K562 (cell line): ENCODE measurements around the gene TCOF1. TPM values are rescaled to one million over a fixed set of nuclear protein-coding genes. Genes with fewer than 3 reads are reported as not detected.

Experiments
- ATAC-seq: fragments of 200-7000 bp; cut with Tn5 transposase; 3 replicates; pipeline ENCODE4 v1.9.1; 2020; ENCODE audit warnings: moderate library complexity
- BruUV-seq: library from RNA; stranded (reverse); fragments of 400-500 nt; replicated peaks from 2 replicates; lab custom pipeline; 2021; lab: Mats Ljungman, UMichigan
- CTCF ChIA-PET: fragments of 300-600 bp; formaldehyde crosslinking; extraction: SDS; loops from one replicate; lab custom pipeline; 2021; ENCODE audit warnings: low intra/inter-chr PET ratio; lab: Yijun Ruan, JAX
- POLR2A ChIA-PET: fragments of 300-600, 350-650 bp; sonication (Branson Sonifier 250); formaldehyde crosslinking; extraction: SDS; loops from one replicate; lab custom pipeline; 2021; ENCODE audit warnings: antibody characterized with exemption, inconsistent platforms; lab: Yijun Ruan, JAX
- DNase-seq, 4 experiments: peaks; one replicate each; pipeline versions ENCODE4 v3.0.0 to v3.0.0-alpha.2; 2011 to 2018; ENCODE audit warnings: low spot score in 3 of 4, mixed read lengths in 3 of 4; ENCODE audit errors: extremely low read depth in 1 of 4
- FAIRE-seq: peaks from 2 replicates; lab custom pipeline; 2011; peaks lifted over from hg19 to GRCh38; lab: Jason Lieb, UNC
- H2AFZ ChIP-seq: 2 replicates; pipeline ENCODE4 v1.6.0; 2011; ENCODE audit warnings: low read depth, low read length, control low read depth, inconsistent platforms
- H3K27ac ChIP-seq: fragments of 200-600 bp; 3 replicates; pipeline ENCODE4 v1.8.0; 2011; ENCODE audit warnings: low read depth, mild to moderate bottlenecking, control low read depth, inconsistent platforms, low read length, moderate library complexity, mixed read lengths; ENCODE audit errors: extremely low read depth
- H3K27me3 ChIP-seq, 2 experiments: fragments of 300-600 bp in 1 of 2; 2 replicates in 1 of 2; 3 replicates in 1 of 2; pipeline versions ENCODE4 v1.6.0 to v1.8.0; 2011; ENCODE audit warnings: inconsistent platforms in 2 of 2, low read length in 2 of 2, mild to moderate bottlenecking in 1 of 2, mixed read lengths in 1 of 2, moderate library complexity in 1 of 2; ENCODE audit not compliant: control insufficient read depth in 2 of 2, insufficient read depth in 2 of 2
- H3K36me3 ChIP-seq: fragments of 300-600 bp; 3 replicates; pipeline ENCODE4 v1.8.0; 2011; ENCODE audit warnings: mild to moderate bottlenecking, low read length, inconsistent platforms; ENCODE audit not compliant: control insufficient read depth, insufficient read depth
- H3K4me1 ChIP-seq, 2 experiments: fragments of 200-600 bp in 1 of 2; replicated peaks in 1 of 2; 2 replicates in 1 of 2; 3 replicates in 1 of 2; pipeline versions ENCODE4 v1.5.1 to v1.8.0; 2011; ENCODE audit warnings: inconsistent platforms in 2 of 2, low read length in 2 of 2, mild to moderate bottlenecking in 1 of 2, mixed read lengths in 1 of 2, moderate library complexity in 1 of 2; ENCODE audit not compliant: control insufficient read depth in 2 of 2, insufficient read depth in 2 of 2
- H3K4me2 ChIP-seq: 2 replicates; pipeline ENCODE4 v1.6.1; 2011; ENCODE audit warnings: low read length, control low read depth, inconsistent platforms, mixed read lengths; ENCODE audit not compliant: insufficient read depth
- H3K4me3 ChIP-seq: fragments of 200-600 bp; sonication (generic), shearing (Covaris generic); 2 replicates; pipeline ENCODE4 v1.5.1; 2016; ENCODE audit warnings: control low read depth, inconsistent platforms
- H3K79me2 ChIP-seq: fragments of 200-600 bp; 3 replicates; pipeline ENCODE4 v1.8.0; 2011; ENCODE audit warnings: low read length, inconsistent platforms; ENCODE audit not compliant: control insufficient read depth, insufficient read depth
- H3K9ac ChIP-seq, 2 experiments: 2 replicates each; pipeline versions ENCODE4 v1.6.0 to v1.6.1; 2011; ENCODE audit warnings: low read depth in 2 of 2, low read length in 2 of 2, control low read depth in 1 of 2, inconsistent platforms in 1 of 2, mild to moderate bottlenecking in 1 of 2, mixed read lengths in 1 of 2; ENCODE audit not compliant: insufficient read depth in 1 of 2
- H3K9me1 ChIP-seq: one replicate; pipeline ENCODE4 v1.6.0; 2011; ENCODE audit warnings: inconsistent platforms, mild to moderate bottlenecking, low read length, moderate library complexity; ENCODE audit not compliant: control insufficient read depth, insufficient read depth
- H3K9me3 ChIP-seq: replicated peaks from 2 replicates; pipeline ENCODE4 v1.5.1; 2011; ENCODE audit warnings: low read depth, low read length, inconsistent platforms; ENCODE audit not compliant: control insufficient read depth, insufficient read depth
- H4K20me1 ChIP-seq: replicated peaks from 2 replicates; pipeline ENCODE4 v1.6.1; 2011; ENCODE audit warnings: low read length, inconsistent platforms, mixed read lengths; ENCODE audit not compliant: control insufficient read depth, insufficient read depth
- ATF1 ChIP-seq, 2 experiments: fragments of 450-650 bp in 1 of 2; IDR thresholded peaks; 2 replicates each; pipeline ENCODE4 v1.6.1; 2016; ENCODE audit warnings: missing compliant biosample characterization in 1 of 2, missing genetic modification characterization in 1 of 2
- ELF1 ChIP-seq: fragments of 200-800 bp; sonication (Bioruptor generic); IDR thresholded peaks from 2 replicates; pipeline ENCODE4 v1.6.1; 2016; ENCODE audit warnings: missing genetic modification characterization, missing compliant biosample characterization
- ETS2 ChIP-seq: IDR thresholded peaks from 2 replicates; pipeline ENCODE4 v1.6.1; 2016; ENCODE audit warnings: borderline replicate concordance, missing genetic modification characterization, mild to moderate bottlenecking, moderate library complexity, missing compliant biosample characterization; ENCODE audit not compliant: poor library complexity, severe bottlenecking
- HOXB6 ChIP-seq: fragments of 250-450 bp; sonication (Bioruptor Pico); IDR thresholded peaks from 2 replicates; pipeline ENCODE4 v1.5.1; 2022; ENCODE audit warnings: mild to moderate bottlenecking, borderline replicate concordance
- WGBS: fragments of 100-300 bp; shearing (Covaris generic); methylation state at CpG from one replicate; pipeline ENCODE4 v1.1.6; 2016; ENCODE audit warnings: low coverage, mixed read lengths; ENCODE audit not compliant: insufficient coverage; ENCODE audit errors: missing lambda C conversion rate; 5-methylcytosine and 5-hydroxymethylcytosine counted together
- in situ Hi-C: fragments of 300-500 bp; cut with MboI; formaldehyde crosslinking; loops from 4 replicates; pipeline ENCODE4 v1.15.0; 2018; ENCODE audit warnings: inconsistent platforms, mixed read lengths
- intact Hi-C: fragments of 100-400 bp; cut with micrococcal nuclease; formaldehyde crosslinking; loops from 2 replicates; pipeline ENCODE4 v1.14.2; 2022
- polyA plus RNA-seq, 8 experiments: library from polyadenylated mRNA; depleted of rRNA in 4 of 8; stranded (reverse) in 5 of 8; unstranded in 3 of 8; fragments of >200 nt; fragmentation: Nextera tagmentation in 2 of 8; fragmentation: Illumina TruSeq in 1 of 8; extraction: Ambion mirVana in 2 of 8; extraction: Trizol in 1 of 8; gene quantifications; 2 replicates each; pipeline versions ENCODE4 v1.2.1 to v1.2.3, GENCODE V29; 2011 to 2014; ENCODE audit warnings: inconsistent platforms in 1 of 8, missing spikeins in 1 of 8
- total RNA-seq, 7 experiments: library from RNA; depleted of rRNA in 6 of 7; stranded (reverse); fragments of >200 nt in 6 of 7; fragmentation: Illumina TruSeq in 2 of 7; extraction: Trizol in 2 of 7; gene quantifications; 2 replicates each; pipeline versions ENCODE4 v1.2.1 to v1.2.3, GENCODE V29; 2011 to 2021; ENCODE audit warnings: low replicate concordance in 1 of 7
- TF ChIP-seq, protein P1 (sequence below): fragments of 450-650 bp; formaldehyde crosslinking; IDR thresholded peaks from 2 replicates; pipeline ENCODE4 v1.4.0; 2022; ENCODE audit warnings: missing genetic modification characterization

The TCOF1 gene
- total and polyA plus RNA-seq, 9 of the 15 experiments (the other 6 are each of a cell fraction or from before 2014, with no cell fraction given), result 9.8 to 134 (median 61.7) TPM

DNA sequence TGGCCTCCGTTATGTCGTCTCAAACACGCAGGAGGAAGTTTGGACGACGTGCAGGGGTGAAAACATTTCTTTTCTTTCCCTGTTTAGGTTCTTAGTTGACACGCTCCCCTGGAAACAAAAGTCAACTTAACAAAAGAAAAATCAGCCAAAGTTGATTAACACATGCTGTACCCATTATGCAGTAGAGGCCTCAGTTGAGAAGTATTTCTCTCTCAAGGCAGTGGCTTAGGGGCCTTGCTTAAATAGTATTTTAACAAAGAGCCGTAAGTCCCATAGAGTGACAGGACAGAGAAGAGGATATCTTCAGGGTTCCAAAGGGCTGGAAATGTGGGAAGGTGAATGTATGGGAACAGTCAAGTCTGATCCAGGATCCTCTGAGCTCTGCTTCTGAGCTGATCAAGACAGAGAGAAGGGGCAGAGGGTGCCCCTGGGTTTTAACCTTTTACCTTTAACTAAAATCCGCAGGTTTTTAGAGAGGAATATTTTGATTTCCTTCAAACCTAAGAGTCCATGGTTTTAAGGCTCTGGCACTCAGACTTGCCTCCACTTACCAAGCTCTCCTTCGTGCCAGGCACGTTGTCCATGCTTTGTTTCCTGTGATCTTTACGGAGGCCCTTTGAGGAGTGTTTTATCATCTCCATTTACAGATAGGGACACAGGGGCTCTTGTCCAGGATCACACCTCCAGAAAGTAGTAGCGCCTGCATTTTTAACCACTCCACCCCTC, 55.8 kb downstream of the TCOF1 start:
- H3K27me3 ChIP-seq, result peaks cover 2 to 4% of the 10 kb centered on the region in 2 experiments; a peak in 1 of 5 replicates
- in situ Hi-C loops, result no loop called here
- intact Hi-C loops, result no loop called here
- ATAC-seq (no peak), DNase-seq (no peak), FAIRE-seq (no peak)
- BruUV-seq, result no TSS peak
- H3K9me3 ChIP-seq, result no peaks in the 10 kb centered on the region
- no peaks in the 10 kb centered on the region for H3K9me1 ChIP-seq
- CTCF ChIA-PET, result interaction anchor here (1.2 kb wide), 1 partner anchor 23 kb away, joined by 3 read pairs; no protein-coding TSS in a partner anchor
- TF ChIP-seq ATF1 (CRISPR knock-in tag; IDR thresholded peaks at IDR 0.05) (no peak), ATF1 (tag; IDR thresholded peaks at IDR 0.05) (0 out of 2 replicates have a peak, but pooled peaks have one; percentile 51), ELF1 (tag) (0 out of 2 replicates have a peak, but pooled peaks have one; percentile 17), HOXB6 (CRISPR knock-in tag) (no peak), ETS2 (tag) (no peak)
- TF ChIP-seq, protein P1, sequence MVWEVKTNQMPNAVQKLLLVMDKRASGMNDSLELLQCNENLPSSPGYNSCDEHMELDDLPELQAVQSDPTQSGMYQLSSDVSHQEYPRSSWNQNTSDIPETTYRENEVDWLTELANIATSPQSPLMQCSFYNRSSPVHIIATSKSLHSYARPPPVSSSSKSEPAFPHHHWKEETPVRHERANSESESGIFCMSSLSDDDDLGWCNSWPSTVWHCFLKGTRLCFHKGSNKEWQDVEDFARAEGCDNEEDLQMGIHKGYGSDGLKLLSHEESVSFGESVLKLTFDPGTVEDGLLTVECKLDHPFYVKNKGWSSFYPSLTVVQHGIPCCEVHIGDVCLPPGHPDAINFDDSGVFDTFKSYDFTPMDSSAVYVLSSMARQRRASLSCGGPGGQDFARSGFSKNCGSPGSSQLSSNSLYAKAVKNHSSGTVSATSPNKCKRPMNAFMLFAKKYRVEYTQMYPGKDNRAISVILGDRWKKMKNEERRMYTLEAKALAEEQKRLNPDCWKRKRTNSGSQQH (CRISPR knock-in tag), result no peak
- peaks cover 4 to 6% of the 10 kb centered on the region in 2 experiments; a peak in 2 of 5 replicates for H3K4me1 ChIP-seq
- peak overlapping the region; percentile 63 for H2AFZ ChIP-seq
- POLR2A ChIA-PET, result no interaction called here
- no peak overlapping the region for H3K27ac ChIP-seq
- 0 out of 2 replicates have a peak, but pooled peaks cover 5% of the 10 kb centered on the region for H4K20me1 ChIP-seq
- H3K9ac ChIP-seq, result no peak overlapping the region; a peak in 1 of 4 replicates
- no peak overlapping the region for H3K4me2 ChIP-seq
- no peak overlapping the region for H3K4me3 ChIP-seq
- no peaks in the 10 kb centered on the region for H3K79me2 ChIP-seq
- H3K36me3 ChIP-seq, result no peaks in the 10 kb centered on the region
- 42% methylated on average over 12 of the region's 12 CpGs for WGBS
